ENCODE measurements around the gene NTSR2. TPM values are rescaled to one million over a fixed set of nuclear protein-coding genes. Genes with fewer than 3 reads are reported as not detected.

The NTSR2 gene
- total and polyA plus RNA-seq, 9 donors = 0.33 to 3.8 (median 0.97) TPM; not detected in 2

DNA sequence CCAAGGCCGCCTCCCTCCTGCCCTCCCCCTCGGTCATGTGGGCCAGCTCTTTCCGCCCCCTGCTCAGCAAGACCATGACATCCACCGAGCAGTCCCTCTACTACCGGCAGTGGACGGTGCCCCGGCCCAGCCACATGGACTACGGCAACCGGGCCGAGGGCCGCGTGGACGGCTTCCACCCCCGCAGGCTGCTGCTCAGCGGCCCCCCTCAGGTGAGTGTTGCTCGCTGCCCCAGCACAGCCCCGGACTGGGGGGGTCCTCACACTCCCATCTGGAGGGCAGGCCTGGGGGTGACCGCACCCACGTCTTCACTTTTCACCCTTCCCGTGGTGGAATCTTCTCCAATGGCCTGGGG lies 51.3 kb downstream of the NTSR2 start:
- 77 to 86% (median 81%) methylated on average over 20 of the region's 20 CpGs for WGBS, 3 donors
- H3K36me3 ChIP-seq = no peaks in the 10 kb centered on the region
- H3K27me3 ChIP-seq = no peaks in the 10 kb centered on the region
- intact Hi-C loops (cut with DNase I) = no loop called here
- H3K4me3 ChIP-seq = no peak overlapping the region
- DNase-seq = no peak
- H3K27ac ChIP-seq = no peak overlapping the region
- TF ChIP-seq, protein P1, sequence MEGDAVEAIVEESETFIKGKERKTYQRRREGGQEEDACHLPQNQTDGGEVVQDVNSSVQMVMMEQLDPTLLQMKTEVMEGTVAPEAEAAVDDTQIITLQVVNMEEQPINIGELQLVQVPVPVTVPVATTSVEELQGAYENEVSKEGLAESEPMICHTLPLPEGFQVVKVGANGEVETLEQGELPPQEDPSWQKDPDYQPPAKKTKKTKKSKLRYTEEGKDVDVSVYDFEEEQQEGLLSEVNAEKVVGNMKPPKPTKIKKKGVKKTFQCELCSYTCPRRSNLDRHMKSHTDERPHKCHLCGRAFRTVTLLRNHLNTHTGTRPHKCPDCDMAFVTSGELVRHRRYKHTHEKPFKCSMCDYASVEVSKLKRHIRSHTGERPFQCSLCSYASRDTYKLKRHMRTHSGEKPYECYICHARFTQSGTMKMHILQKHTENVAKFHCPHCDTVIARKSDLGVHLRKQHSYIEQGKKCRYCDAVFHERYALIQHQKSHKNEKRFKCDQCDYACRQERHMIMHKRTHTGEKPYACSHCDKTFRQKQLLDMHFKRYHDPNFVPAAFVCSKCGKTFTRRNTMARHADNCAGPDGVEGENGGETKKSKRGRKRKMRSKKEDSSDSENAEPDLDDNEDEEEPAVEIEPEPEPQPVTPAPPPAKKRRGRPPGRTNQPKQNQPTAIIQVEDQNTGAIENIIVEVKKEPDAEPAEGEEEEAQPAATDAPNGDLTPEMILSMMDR (IDR thresholded peaks at IDR 0.05) = no peak
- TF ChIP-seq EP300 (IDR thresholded peaks at IDR 0.05) (no peak), POLR2A (IDR thresholded peaks at IDR 0.05) (no peak)
- H3K4me1 ChIP-seq (ENCODE audit: insufficient read depth) = no peaks in the 10 kb centered on the region
- H3K9me3 ChIP-seq = no peaks in the 10 kb centered on the region

DNA sequence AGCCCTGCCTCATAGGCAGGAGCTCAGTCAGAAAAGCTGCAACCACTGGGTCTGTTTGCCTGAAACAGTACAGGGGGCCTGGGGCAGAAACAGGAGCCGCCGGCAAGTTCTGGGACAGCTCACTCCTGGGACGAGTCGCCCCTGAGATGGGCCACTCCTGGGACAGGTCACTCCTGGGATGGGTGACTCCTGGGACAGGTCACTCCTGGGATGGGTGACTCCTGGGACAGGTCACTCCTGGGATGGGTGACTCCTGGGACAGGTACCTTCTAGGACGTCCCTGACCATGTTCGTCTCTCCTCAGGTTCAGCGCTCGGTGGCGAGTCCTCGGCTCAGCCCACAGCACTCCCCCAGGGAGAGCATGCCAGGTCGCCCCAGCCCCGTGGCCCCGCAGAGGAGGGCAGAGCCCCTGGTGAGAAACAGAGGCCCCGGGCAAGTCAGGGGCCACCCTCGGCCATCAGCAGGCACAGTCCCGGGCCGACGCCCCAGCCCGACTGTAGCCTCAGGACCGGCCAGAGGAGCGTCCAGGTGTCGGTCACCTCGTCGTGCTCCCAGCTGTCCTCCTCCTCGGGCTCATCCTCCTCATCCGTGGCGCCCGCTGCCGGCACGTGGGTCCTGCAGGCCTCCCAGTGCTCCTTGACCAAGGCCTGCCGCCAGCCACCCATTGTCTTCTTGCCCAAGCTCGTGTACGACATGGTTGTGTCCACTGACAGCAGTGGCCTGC lies 51.8 kb downstream of the NTSR2 start:
- H3K27me3 ChIP-seq = no peaks in the 10 kb centered on the region
- intact Hi-C loops (cut with DNase I) = no loop called here
- H3K4me1 ChIP-seq (ENCODE audit: insufficient read depth) = no peaks in the 10 kb centered on the region
- no peak overlapping the region for H3K4me3 ChIP-seq
- WGBS, 3 donors = 84 to 88% (median 88%) methylated on average over 33 of the region's 33 CpGs
- H3K27ac ChIP-seq = no peak overlapping the region
- DNase-seq = no peak
- H3K36me3 ChIP-seq = no peaks in the 10 kb centered on the region
- no peaks in the 10 kb centered on the region for H3K9me3 ChIP-seq
- TF ChIP-seq, protein P1 (IDR thresholded peaks at IDR 0.05) = no peak
- no peak for TF ChIP-seq POLR2A (IDR thresholded peaks at IDR 0.05)
- no peak for TF ChIP-seq EP300 (IDR thresholded peaks at IDR 0.05)

DNA sequence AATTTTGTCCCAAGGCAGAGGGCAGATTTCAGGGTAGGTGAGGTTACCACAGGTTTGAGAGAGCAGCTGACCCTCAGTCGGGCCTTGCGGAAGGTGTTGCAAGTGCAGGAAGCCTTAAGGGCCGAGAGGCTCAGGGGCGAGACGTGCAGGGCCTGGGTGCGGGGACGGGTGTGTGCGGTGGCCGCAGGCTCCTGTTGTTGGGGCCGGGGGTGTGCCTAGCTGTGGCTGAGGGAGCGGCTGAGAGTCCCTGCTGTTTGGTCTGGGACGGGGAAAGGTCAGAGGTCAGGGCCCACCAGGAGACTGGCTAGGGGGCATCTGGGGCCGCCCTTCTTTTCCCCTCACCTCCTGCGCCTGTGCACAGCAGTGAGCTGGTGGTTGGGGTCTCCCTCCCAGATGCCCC lies 52.5 kb downstream of the NTSR2 start:
- no peak for TF ChIP-seq POLR2A (IDR thresholded peaks at IDR 0.05)
- TF ChIP-seq EP300 (IDR thresholded peaks at IDR 0.05) = no peak
- TF ChIP-seq, protein P1 (IDR thresholded peaks at IDR 0.05) = no peak
- intact Hi-C loops (cut with DNase I) = no loop called here
- 83 to 85% (median 84%) methylated on average over 14 of the region's 14 CpGs for WGBS, 3 donors
- H3K27me3 ChIP-seq = no peaks in the 10 kb centered on the region
- no peaks in the 10 kb centered on the region for H3K9me3 ChIP-seq
- H3K27ac ChIP-seq = no peak overlapping the region
- no peaks in the 10 kb centered on the region for H3K36me3 ChIP-seq
- H3K4me1 ChIP-seq (ENCODE audit: insufficient read depth) = no peaks in the 10 kb centered on the region
- DNase-seq = no peak
- no peak overlapping the region for H3K4me3 ChIP-seq

DNA sequence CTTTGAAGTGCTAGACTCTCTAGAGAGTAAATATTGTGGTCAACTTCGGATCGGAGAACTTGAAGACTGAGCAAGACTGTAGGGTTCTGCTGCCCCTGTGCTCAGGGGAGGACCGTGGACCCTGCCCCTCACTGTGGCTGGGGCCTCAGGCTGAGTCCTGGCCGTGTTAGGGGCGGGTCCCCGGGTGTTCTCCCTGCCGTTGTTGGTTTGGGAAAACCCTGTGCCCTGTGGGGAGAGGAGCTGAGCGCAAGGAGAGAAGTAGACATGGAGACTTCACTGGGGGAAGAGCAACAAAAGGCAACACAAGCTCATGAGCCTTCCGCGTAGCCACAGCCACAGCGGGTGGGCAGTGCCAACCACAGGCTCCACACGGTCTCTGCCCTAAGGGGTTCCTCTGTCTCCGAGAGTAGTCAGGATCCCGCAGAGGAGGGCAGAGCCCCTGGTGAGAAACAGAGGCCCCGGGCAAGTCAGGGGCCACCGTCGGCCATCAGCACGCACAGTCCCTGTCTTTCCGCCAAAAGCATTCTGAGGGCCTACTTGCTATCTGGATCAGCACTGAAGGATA lies 53.1 kb downstream of the NTSR2 start:
- TF ChIP-seq, protein P1 (IDR thresholded peaks at IDR 0.05) = no peak
- TF ChIP-seq EP300 (IDR thresholded peaks at IDR 0.05) (no peak), POLR2A (IDR thresholded peaks at IDR 0.05) (no peak)
- Histone ChIP-seq H3K36me3 (no peaks in the 10 kb centered on the region), H3K9me3 (no peaks in the 10 kb centered on the region), H3K27me3 (no peaks in the 10 kb centered on the region), H3K27ac (no peak overlapping the region), H3K4me1 (ENCODE audit: insufficient read depth) (no peaks in the 10 kb centered on the region), H3K4me3 (no peak overlapping the region)
- WGBS, 3 donors = 77 to 84% (median 77%) methylated on average over 19 of the region's 19 CpGs
- intact Hi-C loops (cut with DNase I) = no loop called here
- DNase-seq = no peak

Measured in ovary (tissue), 9 donors.